DND-41 (cell line): ENCODE results near the gene TCEA2.

ENCODE experiments used
- CTCF ChIP-seq: IDR thresholded peaks from 2 replicates; pipeline ENCODE4 v1.5.1; 2012; ENCODE audit warnings: borderline replicate concordance, low read length, moderate library complexity, mild to moderate bottlenecking; ENCODE audit not compliant: poor library complexity, severe bottlenecking; ENCODE audit errors: extremely low read depth
- EZH2 ChIP-seq: IDR thresholded peaks from 3 replicates; pipeline ENCODE4 v1.6.1; 2012; ENCODE audit warnings: borderline replicate concordance, low read depth, mild to moderate bottlenecking, moderate library complexity, low read length, inconsistent platforms; ENCODE audit not compliant: severe bottlenecking

DNA sequence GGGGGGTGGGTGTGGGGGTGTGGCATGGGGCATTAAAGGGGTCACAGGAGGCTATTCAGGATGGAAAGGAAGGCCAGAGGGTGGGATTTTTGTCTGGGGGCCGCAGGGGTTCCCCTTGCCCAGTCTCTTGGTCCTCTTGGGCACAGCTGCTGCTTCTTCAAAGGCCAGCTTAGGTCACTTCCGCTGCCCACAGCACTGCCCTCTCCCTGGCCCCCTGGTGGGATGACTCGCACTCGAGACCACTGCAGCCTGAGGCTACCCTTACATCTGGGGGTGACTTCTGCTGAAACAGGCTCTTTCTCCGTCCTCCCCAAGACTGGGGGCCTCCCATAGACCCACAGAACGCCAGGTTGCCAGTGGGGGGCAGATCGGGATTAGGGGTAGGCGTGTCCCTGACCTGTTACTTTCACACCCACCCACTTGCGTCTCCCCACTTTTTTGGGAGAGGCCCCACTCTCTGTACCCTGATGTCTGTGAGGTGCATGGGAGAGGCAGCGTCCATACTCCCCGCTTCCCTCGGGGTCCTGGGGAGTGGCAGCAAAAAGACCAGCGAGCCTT lies 19.9 kb downstream of the TCEA2 start:
- TF ChIP-seq EZH2 (no peak), CTCF (no peak)
